Inflammatory macrophage (primary cell): ENCODE data around the gene DRAM1.

Experiments used
- DNase-seq, 2 donors: peaks; one replicate each; pipeline ENCODE4 v3.0.0-alpha.2; 2020 to 2022

The DRAM1 gene

GRCh38 chr12:101941306-101942249, 64.2 kb downstream of the DRAM1 start:
- peak in 1 of 2 donors; percentile 20 for DNase-seq

DNA sequence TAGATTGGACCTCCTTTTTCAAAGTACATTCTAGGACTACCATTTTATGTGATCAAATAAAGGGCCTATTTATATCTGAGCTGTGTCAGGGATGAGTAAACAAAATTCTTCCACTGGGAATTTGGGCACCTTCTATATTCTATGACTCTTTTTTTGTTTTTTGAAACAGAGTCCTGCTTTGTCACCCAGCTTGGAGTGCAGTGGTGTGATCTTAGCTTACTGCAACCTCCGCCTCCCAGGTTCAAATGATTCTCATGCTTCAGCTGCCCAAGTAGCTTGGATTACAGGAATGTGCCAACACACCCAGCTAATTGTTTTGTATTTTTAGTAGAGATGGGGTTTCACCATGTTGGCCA, 64.8 kb downstream of the DRAM1 start:
- DNase-seq: no peak

GRCh38 chr12:101945369-101946232, 68.2 kb downstream of the DRAM1 start:
- no peak for DNase-seq

DNA sequence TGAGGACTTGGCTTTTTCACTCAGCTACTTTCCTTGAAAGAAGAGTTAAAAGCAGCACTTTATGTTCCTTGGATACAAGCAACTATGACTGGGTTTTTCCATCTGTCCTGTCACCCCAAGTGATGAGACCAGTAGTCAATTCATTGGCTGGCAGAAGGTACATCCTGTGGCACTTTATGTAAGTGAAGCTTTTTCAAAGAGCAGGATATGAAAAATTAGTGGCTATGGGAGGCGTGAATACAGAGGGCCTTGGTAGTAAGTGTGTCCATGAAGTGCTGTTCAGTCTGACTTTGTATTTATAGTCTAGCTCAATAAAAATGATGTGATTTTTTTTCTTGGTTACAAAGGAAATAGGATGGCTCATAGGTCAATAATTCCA, 68.8 kb downstream of the DRAM1 start:
- no peak for DNase-seq

GRCh38 chr12:101947316-101947715, 69.9 kb downstream of the DRAM1 start:
- no peak for DNase-seq

DNA sequence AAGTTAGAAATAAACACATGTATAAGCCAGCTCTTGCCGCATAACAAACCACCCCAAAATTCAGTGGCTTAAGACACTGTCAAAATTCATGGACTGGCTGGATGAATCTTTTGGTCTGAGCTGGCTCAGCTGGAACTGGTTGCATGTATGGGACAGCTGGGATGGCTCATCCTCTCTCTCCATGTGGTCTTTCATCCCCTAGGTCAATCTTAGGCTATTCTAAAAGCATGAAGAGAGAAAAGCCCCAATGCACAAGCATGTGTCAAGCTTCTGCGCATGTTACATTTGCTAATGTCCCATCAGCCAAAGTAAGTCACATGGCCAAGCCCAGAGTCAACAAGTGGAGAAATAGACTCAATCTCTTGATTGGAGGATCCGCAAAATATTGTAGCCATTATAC, 71.0 kb downstream of the DRAM1 start:
- DNase-seq: no peak

DNA sequence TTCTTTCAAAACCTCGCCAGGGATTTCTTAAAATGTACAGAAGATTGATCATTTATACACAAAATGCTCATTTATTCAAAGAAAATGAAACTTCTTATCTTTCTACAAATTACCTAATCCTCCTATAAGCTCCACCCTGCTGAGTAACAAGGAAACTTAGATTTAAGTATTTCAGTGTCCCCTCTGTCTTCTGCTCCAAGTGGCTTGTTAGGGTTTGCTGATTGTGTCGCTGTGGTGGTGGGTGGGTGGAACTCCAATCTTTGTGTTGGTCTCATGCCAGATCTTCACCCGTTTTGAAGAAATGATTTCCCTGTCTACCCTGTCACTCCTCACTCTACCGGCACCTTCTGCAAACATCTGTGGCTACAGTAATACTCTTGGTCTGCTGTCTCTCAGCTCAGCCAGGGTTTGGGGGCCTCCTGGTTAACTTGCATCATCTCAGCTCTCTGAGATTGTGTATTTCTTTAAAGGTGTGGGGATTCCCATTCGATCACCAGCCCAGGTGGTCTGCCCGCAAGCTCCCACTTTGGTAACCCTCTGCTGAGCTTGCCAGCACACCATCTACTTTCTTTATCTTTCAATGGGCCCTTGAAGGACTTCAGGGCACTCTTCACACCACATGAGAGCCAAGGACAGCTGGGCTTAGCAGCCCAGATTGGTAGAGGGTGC, 73.8 kb downstream of the DRAM1 start:
- no peak for DNase-seq

GRCh38 chr12:101954113-101954512, 76.7 kb downstream of the DRAM1 start:
- DNase-seq: no peak

- no peak for DNase-seq
Measured at GRCh38 chr12:101954676-101955075, 77.3 kb downstream of the DRAM1 start.

DNA sequence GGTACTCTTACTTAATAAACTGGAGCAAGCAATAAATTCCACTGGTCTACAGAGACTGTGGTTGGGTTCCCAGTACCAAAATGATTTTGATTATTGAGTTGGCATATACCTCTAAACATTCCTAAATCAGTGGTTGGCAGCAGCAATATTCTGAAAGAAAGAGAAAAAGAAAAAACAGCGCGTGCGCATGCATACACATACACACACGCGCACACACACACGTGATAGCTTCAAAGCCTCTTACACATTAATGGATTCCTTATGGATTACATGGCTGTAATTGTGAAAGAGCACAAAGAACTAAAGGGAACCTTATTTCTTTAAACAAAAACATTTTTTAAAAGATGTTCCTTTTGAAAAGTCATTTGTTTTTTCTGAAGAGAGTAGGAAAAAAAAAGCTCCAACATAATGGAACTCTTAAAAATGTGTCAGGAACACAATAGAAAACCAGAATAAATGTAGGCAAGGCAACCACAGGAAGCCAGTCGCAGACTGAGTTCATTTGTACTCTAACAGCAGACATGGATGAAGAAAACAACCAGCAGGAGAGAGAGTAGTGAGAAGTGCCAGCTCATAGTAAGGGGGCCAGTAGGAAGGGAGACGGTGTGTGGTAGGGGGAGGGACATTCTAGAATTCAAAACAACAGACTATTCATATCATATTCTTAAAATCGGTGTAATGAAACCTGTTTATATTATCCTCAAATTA, 80.0 kb downstream of the DRAM1 start:
- no peak for DNase-seq

- DNase-seq: no peak
Measured at GRCh38 chr12:101959607-101960006, 82.2 kb downstream of the DRAM1 start.

- no peak for DNase-seq
Measured at GRCh38 chr12:101962486-101962885, 85.1 kb downstream of the DRAM1 start.

- DNase-seq: no peak
Measured at GRCh38 chr12:101963697-101964096, 86.3 kb downstream of the DRAM1 start.

DNA sequence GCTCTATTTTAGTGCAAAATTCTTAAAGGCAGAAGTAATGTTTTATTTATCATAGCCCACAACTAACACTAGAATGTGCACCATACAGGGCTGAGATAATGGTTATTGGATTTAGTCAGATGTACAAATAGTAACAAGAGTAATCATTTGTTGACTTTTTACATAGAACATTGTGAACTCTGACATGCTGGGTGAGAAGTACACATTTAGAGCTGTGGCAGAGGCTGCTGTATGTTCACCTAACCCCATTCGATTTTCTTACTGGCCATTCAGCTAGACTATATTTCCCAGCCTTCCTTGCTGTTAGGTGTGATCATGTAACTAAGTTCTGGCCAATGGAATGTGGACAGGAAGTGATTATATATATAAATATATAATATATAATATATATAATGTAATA, 89.1 kb downstream of the DRAM1 start:
- no peak for DNase-seq

GRCh38 chr12:101967506-101967905, 90.1 kb downstream of the DRAM1 start:
- peak; percentile 8 to 21 for DNase-seq

- DNase-seq: no peak
Measured at GRCh38 chr12:101968770-101969169, 91.4 kb downstream of the DRAM1 start.
